SIG-M5 treated with dmso at 0.1 percent for 504 hours (cell line): ENCODE data around the gene COPRS.
"Not testable (repeated sequence)": the region's sequence is repeated elsewhere in the genome, so short reads cannot be mapped to it uniquely, and the experiment has no call there.

Experiments used
- DNase-seq: peaks from one replicate; lab custom pipeline; 2025; ENCODE audit not compliant: unreplicated experiment; lab: John Stamatoyannopoulos, UW

COPRS gene

GRCh38 chr17:31845291-31845690 lies 13.8 kb downstream of the COPRS start:
- no peak for DNase-seq

DNA sequence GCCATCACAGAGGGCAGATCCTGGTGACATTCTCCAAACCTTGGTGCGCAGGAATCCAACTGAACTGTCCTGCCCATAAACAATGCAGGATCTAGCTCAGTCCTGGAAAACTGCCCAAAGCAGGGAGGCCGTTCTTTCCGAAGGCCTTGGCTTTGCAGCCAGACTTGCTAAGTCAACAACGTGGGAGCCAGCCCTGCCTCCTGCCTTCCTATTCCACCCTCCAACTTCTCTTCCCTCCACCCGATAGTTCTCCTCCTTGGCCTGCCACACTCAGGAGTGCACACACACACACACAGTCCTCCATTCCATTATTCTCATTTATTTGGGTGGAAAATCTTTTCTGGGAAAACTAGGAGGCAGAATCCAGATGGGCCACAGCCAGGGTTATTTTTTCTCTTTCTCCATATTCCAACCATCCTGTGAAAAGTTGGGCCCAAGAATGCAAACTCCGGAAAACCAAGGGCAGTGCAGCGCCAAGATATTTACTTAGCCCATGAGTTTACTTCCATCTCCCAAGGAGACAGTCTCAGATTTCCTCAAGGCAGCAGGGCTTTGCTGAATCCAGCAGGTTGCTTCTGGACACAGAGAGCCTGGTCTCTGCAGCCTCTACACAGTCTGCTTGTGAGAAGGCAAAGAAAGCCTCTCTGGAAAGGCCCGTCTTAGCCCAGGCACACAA lies 15.8 kb downstream of the COPRS start:
- no peak for DNase-seq

DNA sequence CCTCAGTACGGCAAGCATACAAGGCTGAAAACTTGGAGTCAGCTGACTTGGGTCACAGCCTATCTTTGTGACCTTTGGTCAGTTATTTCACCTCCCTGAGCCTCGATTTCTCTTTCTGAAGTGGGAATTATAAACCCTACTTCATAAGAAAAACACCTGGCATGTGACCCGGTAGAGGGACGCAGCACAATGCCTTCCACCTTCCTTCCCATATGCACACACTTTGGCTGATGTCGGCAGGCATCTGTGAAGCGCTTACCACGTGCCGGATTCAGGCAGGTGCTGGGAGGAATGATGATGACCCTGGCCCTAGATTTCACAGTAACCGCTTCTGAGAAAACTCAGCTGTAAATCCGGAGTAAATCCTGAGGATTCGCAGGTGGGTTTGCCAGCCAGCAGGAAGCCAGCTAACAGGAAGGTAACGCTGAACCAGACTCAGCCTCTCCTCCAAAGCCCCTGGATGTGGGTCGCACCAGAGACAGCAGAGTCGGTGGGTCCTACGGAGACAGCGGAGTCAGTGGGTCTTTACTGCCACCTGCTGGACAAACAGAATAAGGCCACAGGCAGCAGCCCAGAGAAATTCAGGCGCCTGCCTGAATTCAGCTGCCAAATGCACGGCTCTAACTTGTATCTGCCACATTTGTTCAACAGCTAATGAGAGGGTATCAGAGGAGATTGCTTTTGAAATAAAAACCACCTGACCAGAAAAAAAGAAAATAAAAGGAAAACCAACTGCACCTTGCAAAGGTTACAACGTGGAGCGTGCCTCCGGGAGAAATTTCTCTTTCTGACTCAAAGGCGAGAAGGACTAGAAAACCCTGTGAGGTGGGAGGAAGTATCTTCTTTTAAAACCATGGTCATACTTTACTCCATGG lies 16.6 kb downstream of the COPRS start:
- peak; percentile 44 for DNase-seq

GRCh38 chr17:31841850-31842194 lies 17.2 kb downstream of the COPRS start:
- DNase-seq: no peak

DNA sequence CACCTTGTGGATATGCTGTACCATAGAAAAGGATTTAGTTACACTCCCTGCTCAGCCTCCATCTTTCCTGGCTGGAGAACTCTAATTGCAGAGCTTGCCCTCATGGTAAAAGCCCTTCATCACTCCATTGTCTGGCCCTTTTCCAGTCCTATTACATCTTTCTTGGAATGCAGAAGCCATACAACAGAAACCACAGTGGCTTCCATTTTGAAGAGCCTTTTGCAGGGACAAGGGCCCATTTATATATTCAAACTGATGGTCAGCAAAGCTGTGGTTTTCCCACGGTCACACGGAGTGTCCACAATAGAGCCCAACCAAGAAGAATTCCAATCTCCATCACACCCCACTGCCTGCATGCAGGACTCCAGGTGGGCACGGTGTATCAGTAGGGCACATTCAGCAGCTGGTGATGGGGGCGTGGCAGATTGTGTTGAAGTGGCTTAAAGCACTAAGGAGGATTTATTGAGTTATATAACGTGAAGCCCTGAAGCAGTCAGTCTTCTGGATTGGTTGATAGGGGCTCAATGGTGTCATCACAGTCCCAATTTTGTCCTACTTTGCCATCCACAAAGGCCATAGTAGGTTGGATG lies 20.3 kb downstream of the COPRS start:
- DNase-seq: no peak

- DNase-seq: no peak
Measured at GRCh38 chr17:31835984-31836383, 23.1 kb downstream of the COPRS start.

DNA sequence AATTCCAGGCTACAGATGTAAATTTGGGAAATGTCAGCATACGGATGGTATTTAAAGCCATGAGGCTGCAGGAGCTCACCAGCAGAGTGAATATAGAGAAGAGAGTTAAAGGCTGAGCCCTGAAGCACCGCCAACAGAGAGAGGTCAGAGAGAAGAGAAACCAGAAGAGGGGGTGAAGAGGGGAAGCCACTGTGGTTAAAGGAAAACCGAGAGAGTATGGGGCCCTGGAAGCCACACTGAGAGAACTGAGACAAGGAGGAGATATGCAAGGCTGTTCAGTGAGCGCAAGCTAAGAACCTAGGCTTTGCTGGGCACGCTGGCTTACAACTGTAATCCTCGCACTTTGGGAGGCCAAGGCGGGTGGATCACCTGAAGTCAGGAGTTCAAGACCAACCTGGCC lies 24.6 kb downstream of the COPRS start:
- peak; percentile 79 for DNase-seq

DNA sequence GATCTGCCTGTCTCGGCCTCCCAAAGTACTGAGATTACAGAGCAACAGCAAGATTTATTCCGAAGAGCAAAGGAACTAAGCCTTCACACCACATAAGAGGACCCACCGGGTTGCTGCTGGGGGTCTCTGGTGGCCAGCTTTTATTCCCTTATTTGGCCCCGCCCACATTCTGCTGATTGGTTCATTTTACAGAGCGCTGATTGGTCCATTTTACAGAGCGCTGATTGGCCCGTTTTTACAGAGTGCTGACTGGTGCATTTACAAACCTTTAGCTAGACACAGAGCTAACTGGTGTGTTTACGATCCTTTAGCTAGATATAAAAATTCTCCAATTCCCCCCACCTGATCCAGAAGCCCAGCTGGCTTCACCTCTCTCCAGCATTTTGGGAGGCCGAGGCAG lies 26.3 kb downstream of the COPRS start:
- no peak for DNase-seq

GRCh38 chr17:31830971-31831858 lies 27.8 kb downstream of the COPRS start:
- no peak for DNase-seq

- no peak for DNase-seq
Measured at GRCh38 chr17:31829649-31830048, 29.4 kb downstream of the COPRS start.

DNA sequence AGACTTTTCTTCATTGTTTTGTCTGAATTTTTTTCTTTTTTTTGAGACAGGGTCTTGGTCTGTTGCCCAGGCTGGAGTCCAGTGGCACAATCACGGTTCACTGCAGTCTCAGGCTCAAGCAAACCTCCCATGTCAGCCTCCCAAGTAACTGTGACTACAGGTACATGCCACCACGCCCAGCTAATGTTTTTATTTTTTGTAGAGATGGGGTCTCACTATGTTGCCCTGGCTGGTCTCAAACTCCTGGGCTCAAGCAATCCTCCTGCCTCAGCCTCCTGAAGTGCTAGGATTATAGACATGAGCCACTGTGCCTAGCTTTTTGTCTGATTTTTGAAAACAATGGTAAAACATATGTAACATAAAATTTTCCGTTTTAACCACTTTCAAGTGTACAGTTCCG lies 30.1 kb downstream of the COPRS start:
- DNase-seq: not testable (repeated sequence)

GRCh38 chr17:31825961-31826691 lies 32.9 kb downstream of the COPRS start:
- DNase-seq: no peak

DNA sequence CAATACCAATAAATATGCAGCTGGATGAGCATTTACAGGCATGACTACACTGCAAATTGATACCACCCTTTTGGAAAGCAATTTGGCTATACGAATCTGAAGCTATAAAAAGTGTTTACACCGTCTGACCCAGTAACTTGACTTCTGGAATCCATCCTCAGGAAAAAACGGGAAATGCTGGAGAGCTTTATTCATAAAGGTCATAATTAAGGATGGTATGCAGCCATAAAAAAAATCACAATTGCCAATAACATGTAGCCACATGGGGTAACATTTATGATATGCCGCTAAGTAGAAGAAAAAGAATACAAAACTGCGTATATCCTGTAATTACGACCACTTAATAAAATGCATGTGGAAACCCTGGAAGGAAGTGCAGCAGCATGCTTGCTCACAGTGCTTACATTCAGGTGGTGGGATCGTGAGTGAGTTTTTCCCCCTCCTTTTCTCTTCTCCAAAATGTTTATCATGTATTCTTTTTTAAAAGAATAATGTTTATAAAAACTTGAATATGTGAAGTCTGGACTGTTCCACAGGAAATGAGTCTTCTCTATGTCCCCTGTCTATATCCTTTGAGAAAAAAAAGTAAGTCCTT lies 34.2 kb downstream of the COPRS start:
- DNase-seq: no peak

- DNase-seq: no peak
Measured at GRCh38 chr17:31823014-31823413, 36.0 kb downstream of the COPRS start.

DNA sequence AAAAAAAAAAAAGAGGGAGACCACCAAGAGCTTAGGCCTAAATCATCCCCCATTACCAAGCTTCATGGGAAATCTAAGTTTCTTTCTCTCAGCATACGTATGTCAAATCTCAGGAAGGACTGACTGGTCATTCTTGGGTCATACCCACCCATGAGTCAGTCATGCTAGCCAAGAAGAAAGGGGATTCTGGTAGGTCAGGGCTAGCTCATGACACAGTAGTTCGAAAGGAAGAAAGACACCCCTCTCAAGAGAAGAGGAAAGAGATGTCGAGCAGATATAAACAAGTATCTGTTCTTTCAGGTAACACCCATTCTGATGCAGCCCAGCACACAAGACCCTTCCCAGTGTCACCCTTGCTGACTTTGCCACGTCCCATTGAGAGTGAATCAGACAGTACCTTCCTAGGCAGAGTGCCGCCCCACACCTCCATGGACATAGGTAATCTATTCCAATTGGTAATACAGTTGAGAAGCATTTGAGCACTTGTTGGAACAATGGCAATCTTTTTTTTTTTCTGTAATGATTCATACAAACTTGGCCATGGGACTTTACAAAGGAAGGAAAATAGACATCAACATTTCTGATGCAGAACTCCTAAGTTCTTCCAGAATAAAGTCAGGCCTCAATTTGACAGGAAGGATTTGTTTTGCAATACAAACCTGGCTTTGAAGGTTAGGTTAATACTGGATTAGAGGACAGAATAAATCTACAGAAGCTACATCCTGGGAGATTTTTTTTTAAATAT lies 38.2 kb downstream of the COPRS start:
- DNase-seq: no peak

GRCh38 chr17:31819578-31819977 lies 39.5 kb downstream of the COPRS start:
- no peak for DNase-seq

DNA sequence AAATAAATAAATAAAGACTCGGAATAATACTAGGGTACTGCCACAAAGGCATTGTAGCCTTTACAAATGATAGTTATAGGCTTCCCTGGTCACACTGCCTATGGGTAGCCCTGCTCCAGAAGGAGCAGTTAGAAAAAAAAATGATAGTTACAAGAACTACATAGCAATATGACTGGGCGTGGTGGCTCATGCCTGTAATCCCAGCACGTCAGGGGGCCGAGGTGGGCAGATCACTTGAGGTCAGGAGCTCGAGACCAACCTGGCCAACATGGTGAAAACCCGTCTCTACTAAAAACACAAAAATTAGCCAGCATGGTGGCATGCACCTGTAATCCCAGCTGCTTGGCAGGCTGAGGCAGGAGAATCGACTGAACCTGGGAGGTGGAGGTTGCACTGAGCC lies 40.2 kb downstream of the COPRS start:
- DNase-seq: not testable (repeated sequence)

- DNase-seq: no peak
Measured at GRCh38 chr17:31815212-31815730, 43.8 kb downstream of the COPRS start.

DNA sequence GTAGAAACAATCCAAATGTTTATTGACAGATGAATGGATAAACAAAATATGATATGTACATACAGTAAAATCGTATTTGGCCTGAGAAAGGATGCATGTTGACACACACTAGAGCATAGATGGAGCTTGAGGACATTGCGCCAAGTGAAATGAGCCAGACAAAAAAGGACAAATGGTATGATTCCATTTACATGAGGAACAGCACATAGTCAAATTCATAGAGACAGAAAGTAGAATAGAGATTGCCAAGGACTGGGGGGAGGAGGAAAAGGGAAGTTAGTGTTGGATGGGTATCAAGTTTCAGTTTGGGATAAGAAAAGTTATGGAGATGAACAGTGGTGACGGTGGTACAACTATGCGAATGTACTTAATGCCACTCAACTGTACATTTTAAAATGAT lies 47.9 kb downstream of the COPRS start:
- DNase-seq: peak; percentile 22
